Neural cell (in vitro differentiated cells): ENCODE results near the gene KCNA3. TPM values are rescaled to one million over a fixed set of nuclear protein-coding genes. Genes with fewer than 3 reads are reported as not detected.

Experiments
- H2AFZ ChIP-seq: fragments of 200-600, 300-800 bp; sonication (generic), shearing (Covaris generic); 2 replicates; pipeline ENCODE4 v1.6.0; 2014; ENCODE audit warnings: low read depth, mild to moderate bottlenecking, antibody characterized with exemption, low read length, moderate library complexity
- H3F3A ChIP-seq: fragments of 200-600 bp; shearing (Covaris generic); 2 replicates; pipeline ENCODE4 v1.6.1; 2016; ENCODE audit warnings: mild to moderate bottlenecking, moderate library complexity, mixed read lengths, antibody characterized with exemption, low read length; ENCODE audit not compliant: insufficient read depth, poor library complexity, severe bottlenecking
- H3K27ac ChIP-seq: fragments of 200-600, 300-800 bp; sonication (generic), shearing (Covaris generic); 2 replicates; pipeline ENCODE4 v1.5.1; 2014; ENCODE audit warnings: mild to moderate bottlenecking, low read length, moderate library complexity
- H3K27me3 ChIP-seq: fragments of 300-800, 200-600 bp; sonication (generic), shearing (Covaris generic); 2 replicates; pipeline ENCODE4 v1.6.0; 2014; ENCODE audit warnings: mild to moderate bottlenecking, low read depth, low read length, moderate library complexity; ENCODE audit not compliant: insufficient read depth
- H3K36me3 ChIP-seq: fragments of 300-800, 200-600 bp; sonication (generic), shearing (Covaris generic); 2 replicates; pipeline ENCODE4 v1.5.1; 2014; ENCODE audit warnings: mild to moderate bottlenecking, antibody characterized with exemption, low read length, moderate library complexity; ENCODE audit not compliant: insufficient read depth
- H3K4me2 ChIP-seq: fragments of 300-800, 200-600 bp; sonication (generic), shearing (Covaris generic); 2 replicates; pipeline ENCODE4 v1.6.0; 2014; ENCODE audit warnings: mild to moderate bottlenecking, low read length
- H3K4me3 ChIP-seq: fragments of 300-800, 200-600 bp; sonication (generic), shearing (Covaris generic); 2 replicates; pipeline ENCODE4 v1.5.1; 2014; ENCODE audit warnings: mild to moderate bottlenecking, low read length, moderate library complexity
- H3K79me2 ChIP-seq: fragments of 200-600 bp; shearing (Covaris generic); replicated peaks from 2 replicates; pipeline ENCODE4 v1.6.0; 2014; ENCODE audit warnings: mild to moderate bottlenecking, low read length, moderate library complexity; ENCODE audit not compliant: insufficient read depth
- H3K9ac ChIP-seq: fragments of 300-800, 200-600 bp; sonication (generic), shearing (Covaris generic); 2 replicates; pipeline ENCODE4 v1.6.1; 2016; ENCODE audit warnings: mild to moderate bottlenecking, low read length, mixed read lengths
- H3K9me2 ChIP-seq: fragments of 200-600 bp; shearing (Covaris generic); 2 replicates; pipeline ENCODE4 v1.6.1; 2016; ENCODE audit warnings: mild to moderate bottlenecking, low read length, mixed read lengths; ENCODE audit not compliant: insufficient read depth
- H3K9me3 ChIP-seq: fragments of 200-600, 300-800 bp; sonication (generic), shearing (Covaris generic); 2 replicates; pipeline ENCODE4 v1.6.1; 2016; ENCODE audit warnings: mild to moderate bottlenecking, mixed run types, low read length, moderate library complexity, mixed read lengths
- H4K20me1 ChIP-seq: fragments of 200-600 bp; shearing (Covaris generic); 2 replicates; pipeline ENCODE4 v1.6.1; 2016; ENCODE audit warnings: mild to moderate bottlenecking, mixed run types; ENCODE audit not compliant: insufficient read depth
- EP300 ChIP-seq: fragments of 450-650 bp; conservative IDR thresholded peaks from 2 replicates; pipeline ENCODE4 v1.6.1; 2014; ENCODE audit warnings: antibody characterized with exemption, mild to moderate bottlenecking, moderate library complexity; ENCODE audit not compliant: poor library complexity, severe bottlenecking
- EZH2 ChIP-seq: fragments of 200-600, 300-800 bp; shearing (Covaris generic), sonication (generic); IDR thresholded peaks from 2 replicates; pipeline ENCODE4 v1.6.1; 2014; ENCODE audit warnings: antibody characterized with exemption, low read length, borderline replicate concordance, mild to moderate bottlenecking; ENCODE audit not compliant: insufficient read depth, poor library complexity, severe bottlenecking
- MXI1 ChIP-seq: fragments of 450-650 bp; conservative IDR thresholded peaks from 2 replicates; pipeline ENCODE4 v1.6.1; 2014; ENCODE audit warnings: antibody characterized with exemption, mild to moderate bottlenecking; ENCODE audit not compliant: poor library complexity, severe bottlenecking
- POLR2AphosphoS5 ChIP-seq: IDR thresholded peaks from 2 replicates; pipeline ENCODE4 v1.6.1; 2012
- RAD21 ChIP-seq: fragments of 450-650 bp; conservative IDR thresholded peaks from 2 replicates; pipeline ENCODE4 v1.6.1; 2014; ENCODE audit warnings: antibody characterized with exemption, mild to moderate bottlenecking, moderate library complexity
- SMC3 ChIP-seq: fragments of 450-650 bp; conservative IDR thresholded peaks from 2 replicates; pipeline ENCODE4 v1.6.1; 2014; ENCODE audit warnings: antibody characterized with exemption, mild to moderate bottlenecking, moderate library complexity; ENCODE audit not compliant: poor library complexity
- TAF1 ChIP-seq: IDR thresholded peaks from 2 replicates; pipeline ENCODE4 v1.6.1; 2012; ENCODE audit warnings: low read depth
- polyA plus RNA-seq: library from polyadenylated mRNA; depleted of rRNA; stranded (reverse); fragments of >200 nt; gene quantifications from 2 replicates; pipeline ENCODE4 v1.2.3, GENCODE V29; 2014
- TF ChIP-seq, protein P1 (sequence below): fragments of 450-650 bp; IDR thresholded peaks from 2 replicates; pipeline ENCODE4 v1.5.1; 2014; ENCODE audit warnings: antibody characterized with exemption, mild to moderate bottlenecking, moderate library complexity; ENCODE audit not compliant: poor library complexity, severe bottlenecking
- TF ChIP-seq, protein P2 (sequence below): IDR thresholded peaks from 2 replicates; pipeline ENCODE4 v1.6.1; 2012; ENCODE audit warnings: borderline replicate concordance

Gene KCNA3
- polyA plus RNA-seq, 1 donor from 2014 or later, result 5.6 TPM

- Histone ChIP-seq H2AFZ (no peak overlapping the region), H3K79me2 (no peaks in the 10 kb centered on the region), H3K4me3 (no peak overlapping the region), H3K36me3 (no peaks in the 10 kb centered on the region), H3F3A (no peaks in the 10 kb centered on the region), H3K9me2 (no peaks in the 10 kb centered on the region), H3K4me2 (no peak overlapping the region), H3K9me3 (no peaks in the 10 kb centered on the region), H3K9ac (no peak overlapping the region), H3K27ac (no peak overlapping the region), H4K20me1 (no peaks in the 10 kb centered on the region), H3K27me3 (no peaks in the 10 kb centered on the region)
- no peak for TF ChIP-seq MXI1
- no peak for TF ChIP-seq TAF1
- TF ChIP-seq POLR2AphosphoS5, result no peak
- TF ChIP-seq, protein P1, sequence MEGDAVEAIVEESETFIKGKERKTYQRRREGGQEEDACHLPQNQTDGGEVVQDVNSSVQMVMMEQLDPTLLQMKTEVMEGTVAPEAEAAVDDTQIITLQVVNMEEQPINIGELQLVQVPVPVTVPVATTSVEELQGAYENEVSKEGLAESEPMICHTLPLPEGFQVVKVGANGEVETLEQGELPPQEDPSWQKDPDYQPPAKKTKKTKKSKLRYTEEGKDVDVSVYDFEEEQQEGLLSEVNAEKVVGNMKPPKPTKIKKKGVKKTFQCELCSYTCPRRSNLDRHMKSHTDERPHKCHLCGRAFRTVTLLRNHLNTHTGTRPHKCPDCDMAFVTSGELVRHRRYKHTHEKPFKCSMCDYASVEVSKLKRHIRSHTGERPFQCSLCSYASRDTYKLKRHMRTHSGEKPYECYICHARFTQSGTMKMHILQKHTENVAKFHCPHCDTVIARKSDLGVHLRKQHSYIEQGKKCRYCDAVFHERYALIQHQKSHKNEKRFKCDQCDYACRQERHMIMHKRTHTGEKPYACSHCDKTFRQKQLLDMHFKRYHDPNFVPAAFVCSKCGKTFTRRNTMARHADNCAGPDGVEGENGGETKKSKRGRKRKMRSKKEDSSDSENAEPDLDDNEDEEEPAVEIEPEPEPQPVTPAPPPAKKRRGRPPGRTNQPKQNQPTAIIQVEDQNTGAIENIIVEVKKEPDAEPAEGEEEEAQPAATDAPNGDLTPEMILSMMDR, result no peak
- TF ChIP-seq RAD21, result no peak
- TF ChIP-seq EZH2, result no peak
- TF ChIP-seq SMC3, result no peak
- TF ChIP-seq, protein P2, sequence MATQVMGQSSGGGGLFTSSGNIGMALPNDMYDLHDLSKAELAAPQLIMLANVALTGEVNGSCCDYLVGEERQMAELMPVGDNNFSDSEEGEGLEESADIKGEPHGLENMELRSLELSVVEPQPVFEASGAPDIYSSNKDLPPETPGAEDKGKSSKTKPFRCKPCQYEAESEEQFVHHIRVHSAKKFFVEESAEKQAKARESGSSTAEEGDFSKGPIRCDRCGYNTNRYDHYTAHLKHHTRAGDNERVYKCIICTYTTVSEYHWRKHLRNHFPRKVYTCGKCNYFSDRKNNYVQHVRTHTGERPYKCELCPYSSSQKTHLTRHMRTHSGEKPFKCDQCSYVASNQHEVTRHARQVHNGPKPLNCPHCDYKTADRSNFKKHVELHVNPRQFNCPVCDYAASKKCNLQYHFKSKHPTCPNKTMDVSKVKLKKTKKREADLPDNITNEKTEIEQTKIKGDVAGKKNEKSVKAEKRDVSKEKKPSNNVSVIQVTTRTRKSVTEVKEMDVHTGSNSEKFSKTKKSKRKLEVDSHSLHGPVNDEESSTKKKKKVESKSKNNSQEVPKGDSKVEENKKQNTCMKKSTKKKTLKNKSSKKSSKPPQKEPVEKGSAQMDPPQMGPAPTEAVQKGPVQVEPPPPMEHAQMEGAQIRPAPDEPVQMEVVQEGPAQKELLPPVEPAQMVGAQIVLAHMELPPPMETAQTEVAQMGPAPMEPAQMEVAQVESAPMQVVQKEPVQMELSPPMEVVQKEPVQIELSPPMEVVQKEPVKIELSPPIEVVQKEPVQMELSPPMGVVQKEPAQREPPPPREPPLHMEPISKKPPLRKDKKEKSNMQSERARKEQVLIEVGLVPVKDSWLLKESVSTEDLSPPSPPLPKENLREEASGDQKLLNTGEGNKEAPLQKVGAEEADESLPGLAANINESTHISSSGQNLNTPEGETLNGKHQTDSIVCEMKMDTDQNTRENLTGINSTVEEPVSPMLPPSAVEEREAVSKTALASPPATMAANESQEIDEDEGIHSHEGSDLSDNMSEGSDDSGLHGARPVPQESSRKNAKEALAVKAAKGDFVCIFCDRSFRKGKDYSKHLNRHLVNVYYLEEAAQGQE, result no peak
- no peak for TF ChIP-seq EP300
These were observed 46.2 kb downstream of the KCNA3 start for GRCh38 chr1:110628323-110629105.

DNA sequence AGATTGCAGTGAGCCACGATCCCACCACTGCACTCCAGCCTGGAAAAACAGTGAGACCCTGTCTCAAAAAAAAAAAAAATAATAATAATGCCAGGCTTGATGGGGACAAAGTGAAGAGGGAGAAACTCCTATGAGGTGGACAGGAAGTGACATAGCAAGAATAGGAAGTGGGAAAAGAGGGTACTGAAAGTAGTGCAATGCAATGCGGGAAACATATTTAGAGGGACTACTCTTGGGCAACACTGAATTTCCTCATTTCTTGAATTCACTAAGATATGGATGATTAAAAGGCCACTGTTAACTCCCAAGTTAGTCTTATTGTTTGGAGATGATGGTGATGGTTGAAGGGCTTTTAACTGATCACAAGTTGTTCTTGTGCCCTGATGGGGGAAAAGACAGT is 47.0 kb downstream of the KCNA3 start:
- Histone ChIP-seq H3K4me3 (no peak overlapping the region), H4K20me1 (no peaks in the 10 kb centered on the region), H3K27ac (no peak overlapping the region), H3K9me3 (no peaks in the 10 kb centered on the region), H3F3A (no peaks in the 10 kb centered on the region), H3K79me2 (no peaks in the 10 kb centered on the region), H2AFZ (no peak overlapping the region), H3K4me2 (no peak overlapping the region), H3K27me3 (no peaks in the 10 kb centered on the region), H3K9me2 (no peaks in the 10 kb centered on the region), H3K36me3 (no peaks in the 10 kb centered on the region), H3K9ac (no peak overlapping the region)
- no peak for TF ChIP-seq EZH2
- TF ChIP-seq TAF1, result no peak
- TF ChIP-seq, protein P1, result no peak
- TF ChIP-seq EP300, result no peak
- no peak for TF ChIP-seq RAD21
- TF ChIP-seq, protein P2, result no peak
- TF ChIP-seq SMC3, result no peak
